GM12874 (cell line): ENCODE measurements around the gene ASIC2.

Experiments used
- TF ChIP-seq, protein P1 (sequence below): IDR thresholded peaks from 2 replicates; pipeline ENCODE4 v1.5.1; 2011; ENCODE audit warnings: low read depth, mild to moderate bottlenecking, control low read depth, low read length, moderate library complexity; ENCODE audit not compliant: insufficient read depth

ASIC2 gene

DNA sequence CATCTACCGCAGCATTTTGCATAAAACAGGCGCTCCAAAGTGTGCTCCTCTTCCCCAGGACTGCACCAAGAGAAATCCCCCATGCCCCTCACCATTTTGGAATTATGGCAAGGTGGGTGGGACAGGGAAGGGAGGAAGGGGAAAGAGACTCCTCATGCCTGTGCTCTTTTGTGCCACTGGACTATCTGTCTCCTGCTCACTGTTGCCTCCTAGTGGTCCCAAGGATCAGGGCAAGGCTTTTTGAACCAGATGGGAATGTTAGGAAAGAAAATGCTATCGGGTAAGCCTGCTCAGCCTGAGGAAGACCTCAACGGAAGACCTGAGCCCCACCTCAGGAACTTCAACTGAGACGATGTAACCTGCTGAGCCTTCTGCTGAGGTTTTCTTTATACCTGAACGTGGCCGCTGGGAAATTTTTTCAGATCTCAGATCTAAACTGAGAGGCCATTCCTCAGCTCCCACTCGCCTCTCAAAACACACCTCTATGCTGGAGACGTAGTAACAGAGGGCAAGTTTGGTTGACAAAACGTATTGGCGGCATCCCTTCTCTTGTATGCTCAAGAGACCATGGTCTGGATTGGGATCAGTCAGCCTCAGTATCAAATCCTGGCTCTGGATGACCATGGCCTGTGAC is 243.2 kb downstream of the ASIC2 start:
- TF ChIP-seq, protein P1, sequence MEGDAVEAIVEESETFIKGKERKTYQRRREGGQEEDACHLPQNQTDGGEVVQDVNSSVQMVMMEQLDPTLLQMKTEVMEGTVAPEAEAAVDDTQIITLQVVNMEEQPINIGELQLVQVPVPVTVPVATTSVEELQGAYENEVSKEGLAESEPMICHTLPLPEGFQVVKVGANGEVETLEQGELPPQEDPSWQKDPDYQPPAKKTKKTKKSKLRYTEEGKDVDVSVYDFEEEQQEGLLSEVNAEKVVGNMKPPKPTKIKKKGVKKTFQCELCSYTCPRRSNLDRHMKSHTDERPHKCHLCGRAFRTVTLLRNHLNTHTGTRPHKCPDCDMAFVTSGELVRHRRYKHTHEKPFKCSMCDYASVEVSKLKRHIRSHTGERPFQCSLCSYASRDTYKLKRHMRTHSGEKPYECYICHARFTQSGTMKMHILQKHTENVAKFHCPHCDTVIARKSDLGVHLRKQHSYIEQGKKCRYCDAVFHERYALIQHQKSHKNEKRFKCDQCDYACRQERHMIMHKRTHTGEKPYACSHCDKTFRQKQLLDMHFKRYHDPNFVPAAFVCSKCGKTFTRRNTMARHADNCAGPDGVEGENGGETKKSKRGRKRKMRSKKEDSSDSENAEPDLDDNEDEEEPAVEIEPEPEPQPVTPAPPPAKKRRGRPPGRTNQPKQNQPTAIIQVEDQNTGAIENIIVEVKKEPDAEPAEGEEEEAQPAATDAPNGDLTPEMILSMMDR = peak; percentile 95

DNA sequence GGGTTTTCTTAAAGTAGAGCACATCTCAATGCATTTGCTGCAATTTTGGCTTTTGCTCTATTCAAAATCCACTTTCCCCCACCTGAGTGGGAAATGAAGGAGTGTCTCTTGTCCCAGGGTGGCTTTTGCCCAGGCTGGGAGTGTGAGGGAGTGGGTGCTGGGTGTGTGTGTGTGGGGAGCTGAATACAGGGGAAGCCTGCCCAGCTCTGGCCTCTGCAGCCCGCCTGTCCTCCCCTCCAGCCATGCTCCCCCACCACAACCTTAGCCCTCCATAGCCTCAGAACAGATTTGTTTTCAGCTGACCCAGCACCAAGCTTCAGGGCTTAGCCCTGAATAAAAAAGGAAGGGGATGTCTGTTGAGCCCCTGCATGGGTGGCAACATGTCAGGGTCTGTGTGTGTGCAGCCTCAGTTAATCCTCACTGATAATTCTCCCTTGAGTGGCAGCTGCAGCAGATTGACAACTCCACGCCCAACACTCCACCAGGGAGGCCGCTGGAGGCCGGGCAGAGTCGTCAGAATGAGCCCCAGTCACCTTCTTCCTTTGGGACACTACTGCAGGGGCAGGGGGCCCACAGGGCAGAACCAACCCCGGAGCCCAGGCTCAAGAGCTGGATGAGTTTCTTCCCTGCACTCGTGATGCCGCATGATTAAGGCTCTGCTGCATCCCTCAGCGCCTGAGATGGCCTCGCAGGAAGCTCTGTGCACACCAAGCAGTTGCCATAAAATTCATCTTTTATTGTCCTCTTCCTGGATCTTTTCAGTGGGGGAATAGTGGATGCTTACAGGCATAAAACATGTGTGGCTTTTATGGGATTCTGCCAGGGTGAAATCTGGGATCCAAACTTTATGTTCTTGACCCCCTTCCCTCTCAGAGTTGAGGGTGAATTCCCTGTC is 246.5 kb downstream of the ASIC2 start:
- TF ChIP-seq, protein P1 = no peak

DNA sequence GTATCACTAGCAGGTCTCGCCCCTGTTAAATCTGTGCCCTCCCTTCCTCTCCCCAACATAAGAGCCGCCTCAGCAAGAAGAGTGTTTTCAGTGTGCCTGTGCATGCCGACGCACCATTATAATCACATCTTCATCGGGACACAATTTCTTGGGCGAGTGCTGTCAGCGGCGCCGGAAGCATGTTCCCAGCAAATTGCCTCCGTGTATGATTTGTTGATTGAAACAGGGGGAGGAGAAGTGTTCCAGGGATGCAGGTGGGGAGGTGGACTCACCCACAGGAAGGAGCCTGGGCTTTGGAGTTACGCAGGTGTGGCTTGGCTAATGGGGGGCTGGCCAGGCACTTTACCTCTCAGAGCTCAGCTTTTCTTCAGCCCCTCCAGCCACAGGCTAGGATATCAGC is 247.9 kb downstream of the ASIC2 start:
- TF ChIP-seq, protein P1 = no peak

DNA sequence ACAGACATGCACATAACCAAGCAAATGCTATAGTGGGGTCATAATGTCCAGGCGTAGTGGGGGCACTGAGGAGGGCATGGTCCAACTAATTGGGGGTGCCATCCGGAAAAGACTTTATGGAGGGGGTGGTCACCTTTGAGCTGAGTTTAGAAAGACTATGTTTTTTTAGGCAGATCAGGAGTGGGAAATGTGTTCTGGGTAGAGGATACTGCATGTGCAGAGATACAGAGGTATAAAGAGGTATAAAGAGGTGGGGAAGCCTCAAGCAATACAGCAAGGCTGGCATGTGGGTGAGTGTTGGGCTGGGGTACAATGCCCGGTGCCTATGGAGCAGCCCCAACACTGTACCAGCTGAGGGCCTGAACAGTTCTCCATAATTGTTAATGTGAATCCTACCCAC is 248.3 kb downstream of the ASIC2 start:
- TF ChIP-seq, protein P1 = no peak

DNA sequence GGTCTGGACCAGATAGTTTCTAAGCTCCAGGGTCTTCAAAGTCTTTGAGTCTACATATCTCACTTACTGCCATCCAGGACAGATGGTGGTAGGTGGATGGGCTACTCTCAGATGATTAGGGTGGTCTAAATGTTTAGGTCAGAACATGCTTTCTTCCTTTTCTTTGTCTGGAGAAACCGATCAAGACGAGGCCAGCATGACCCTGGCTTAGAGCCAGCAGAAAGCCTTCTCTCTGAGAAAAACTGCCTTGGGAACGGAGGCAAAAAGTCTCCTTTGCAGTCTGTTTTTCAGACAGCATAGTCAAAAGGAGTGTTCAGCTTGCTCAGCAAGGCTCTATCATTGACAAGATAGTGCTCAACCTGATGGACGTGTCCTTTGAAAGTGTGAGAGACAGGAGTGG is 252.6 kb downstream of the ASIC2 start:
- TF ChIP-seq, protein P1 = no peak

DNA sequence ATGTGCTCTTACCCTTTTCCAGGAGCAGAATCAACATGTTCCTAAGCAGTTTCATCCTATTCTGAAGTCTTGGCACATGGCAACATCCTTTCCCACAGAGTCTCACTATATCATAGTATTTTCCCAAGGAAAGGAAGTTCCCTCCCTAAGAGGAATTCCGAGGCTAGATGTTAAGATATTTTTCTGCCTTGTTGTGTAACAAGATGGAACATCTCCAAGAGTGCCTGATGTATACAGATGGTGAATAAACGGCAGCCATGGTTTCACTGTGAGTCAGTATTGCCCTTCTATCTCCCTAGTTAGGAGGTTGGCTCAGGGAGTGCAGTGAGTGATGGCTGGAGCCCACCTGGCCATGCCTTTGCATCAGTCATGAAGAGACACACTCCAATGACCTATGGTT is 253.2 kb downstream of the ASIC2 start:
- TF ChIP-seq, protein P1 = no peak

DNA sequence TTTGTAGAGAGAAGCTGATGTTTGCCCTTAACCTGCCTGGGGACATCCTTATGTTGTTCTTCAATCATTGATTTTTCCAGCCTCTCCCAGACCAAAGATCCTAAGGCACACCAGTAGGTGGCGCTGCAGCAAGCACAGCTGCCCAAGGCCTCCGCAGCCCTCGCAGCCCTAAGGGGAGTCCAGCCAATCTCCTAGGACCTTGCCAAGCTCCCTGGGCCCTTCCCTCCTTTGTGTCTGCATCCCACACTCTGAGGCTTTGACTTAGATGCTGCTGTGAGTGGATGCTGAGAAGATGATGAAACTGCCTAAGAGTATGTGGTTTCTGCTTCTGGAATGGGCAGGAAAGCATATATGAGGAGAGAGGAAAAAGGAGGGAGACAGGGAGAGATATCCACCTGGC is 254.4 kb downstream of the ASIC2 start:
- TF ChIP-seq, protein P1 = peak; percentile 71
